A549 (cell line): ENCODE measurements around the gene KDM4B. TPM values are rescaled to one million over a fixed set of nuclear protein-coding genes. Genes with fewer than 3 reads are reported as not detected.

Experiments used
- ATAC-seq, 2 experiments: fragments of 200-7000 bp in 1 of 2; fragments of >200 bp in 1 of 2; cut with Nextera tagmentation in 1 of 2; cut with Tn5 transposase in 1 of 2; 3 replicates each; pipeline versions ENCODE4 v1.8.0 to v1.9.1; 2018 to 2020; ENCODE audit warnings: mild to moderate bottlenecking in 1 of 2, moderate library complexity in 1 of 2
- CTCF ChIA-PET: fragments of 300-600 bp; sonication (Branson Sonifier 250); formaldehyde crosslinking; extraction: SDS; loops from one replicate; lab custom pipeline; 2021; ENCODE audit warnings: antibody characterized with exemption, inconsistent platforms; lab: Yijun Ruan, JAX
- POLR2A ChIA-PET: fragments of 350-600 bp; formaldehyde crosslinking; extraction: SDS; loops from one replicate; lab custom pipeline; 2021; ENCODE audit warnings: antibody characterized with exemption, inconsistent platforms; lab: Yijun Ruan, JAX
- DNase-seq, 2 experiments: peaks; one replicate each; pipeline versions ENCODE4 v3.0.0 to v3.0.0-alpha.2; 2011 to 2016; ENCODE audit warnings: low read depth in 1 of 2, low spot score in 1 of 2
- FAIRE-seq: peaks from 2 replicates; lab custom pipeline; 2011; peaks lifted over from hg19 to GRCh38; lab: Jason Lieb, UNC
- H3K27ac ChIP-seq, 2 experiments: fragments of >200 bp; sonication (Bioruptor Twin); formaldehyde crosslinking; 3 replicates each; pipeline ENCODE4 v1.5.1; 2016 to 2017
- H3K4me1 ChIP-seq: fragments of >200 bp; sonication (Bioruptor Twin); formaldehyde crosslinking; 3 replicates; pipeline ENCODE4 v1.6.1; 2016
- H3K4me2 ChIP-seq: fragments of >200 bp; sonication (Bioruptor Twin); formaldehyde crosslinking; 3 replicates; pipeline ENCODE4 v1.6.1; 2016
- H3K4me3 ChIP-seq: fragments of >200 bp; sonication (Bioruptor Twin); formaldehyde crosslinking; 3 replicates; pipeline ENCODE4 v1.5.1; 2016
- H3K9me3 ChIP-seq: fragments of >200 bp; sonication (Bioruptor Twin); formaldehyde crosslinking; 3 replicates; pipeline ENCODE4 v1.6.1; 2016
- CBX2 ChIP-seq: fragments of 200-600 bp; sonication (generic); IDR thresholded peaks from 2 replicates; pipeline ENCODE4 v1.6.1; 2016; ENCODE audit warnings: low read depth, mild to moderate bottlenecking, borderline replicate concordance
- CEBPB ChIP-seq, 2 experiments: fragments of >200 bp in 1 of 2; sonication (Bioruptor Twin) in 1 of 2; formaldehyde crosslinking in 1 of 2; IDR thresholded peaks; 2 replicates each; pipeline ENCODE4 v1.6.1; 2012 to 2016
- ESRRA ChIP-seq: fragments of 150-350 bp; IDR thresholded peaks from 2 replicates; pipeline ENCODE4 v1.6.1; 2014; ENCODE audit warnings: mild to moderate bottlenecking, low read length, borderline replicate concordance
- FOSL2 ChIP-seq, 2 experiments: fragments of 450-650 bp in 1 of 2; fragments of >200 bp in 1 of 2; sonication (Bioruptor Twin) in 1 of 2; formaldehyde crosslinking; IDR thresholded peaks; 2 replicates each; pipeline versions ENCODE4 v1.5.0 to v1.6.1; 2016 to 2020; ENCODE audit warnings: mild to moderate bottlenecking in 1 of 2, moderate library complexity in 1 of 2
- GATA3 ChIP-seq: IDR thresholded peaks from 2 replicates; pipeline ENCODE4 v1.6.1; 2012; ENCODE audit warnings: borderline replicate concordance
- JUN ChIP-seq, 2 experiments: fragments of >200 bp; sonication (Bioruptor Twin); formaldehyde crosslinking; IDR thresholded peaks; 2 replicates in 1 of 2; 3 replicates in 1 of 2; pipeline ENCODE4 v1.6.1; 2016 to 2017
- JUNB ChIP-seq: fragments of >200 bp; sonication (Bioruptor Twin); formaldehyde crosslinking; IDR thresholded peaks from 2 replicates; pipeline ENCODE4 v1.6.1; 2016
- KDM1A ChIP-seq: fragments of 200-600 bp; sonication (generic); IDR thresholded peaks from 2 replicates; pipeline ENCODE4 v1.6.1; 2016; ENCODE audit warnings: low read depth, mild to moderate bottlenecking
- MAFK ChIP-seq: fragments of 450-650 bp; IDR thresholded peaks from 2 replicates; pipeline ENCODE4 v1.6.1; 2014; ENCODE audit not compliant: partially characterized antibody
- MAZ ChIP-seq: fragments of 150-350 bp; IDR thresholded peaks from 2 replicates; pipeline ENCODE4 v1.6.1; 2014; ENCODE audit warnings: antibody characterized with exemption, low read depth, low read length, borderline replicate concordance
- NPAS2 ChIP-seq: fragments of 250-450 bp; sonication (Bioruptor Pico); IDR thresholded peaks from 2 replicates; pipeline ENCODE4 v1.8.0; 2022; ENCODE audit warnings: mild to moderate bottlenecking, moderate library complexity, borderline replicate concordance
- NR3C1 ChIP-seq: fragments of >200 bp; sonication (Bioruptor Twin); formaldehyde crosslinking; IDR thresholded peaks from 3 replicates; pipeline ENCODE4 v1.6.1; 2017
- POLR2A ChIP-seq: IDR thresholded peaks from 2 replicates; pipeline ENCODE4 v1.6.1; 2012; ENCODE audit warnings: mild to moderate bottlenecking, low read length
- RAD21 ChIP-seq, 2 experiments: fragments of >200 bp in 1 of 2; sonication (Bioruptor Twin) in 1 of 2; formaldehyde crosslinking in 1 of 2; IDR thresholded peaks in 1 of 2; conservative IDR thresholded peaks in 1 of 2; 2 replicates in 1 of 2; 3 replicates in 1 of 2; pipeline ENCODE4 v1.6.1; 2012 to 2018; ENCODE audit warnings: inconsistent platforms in 1 of 2
- RNF2 ChIP-seq: fragments of 200-600 bp; sonication (generic); IDR thresholded peaks from 2 replicates; pipeline ENCODE4 v1.6.1; 2016; ENCODE audit warnings: low read depth, mild to moderate bottlenecking, antibody characterized with exemption, moderate library complexity, borderline replicate concordance
- SMC3 ChIP-seq: fragments of >200 bp; sonication (Bioruptor Twin); formaldehyde crosslinking; IDR thresholded peaks from 3 replicates; pipeline ENCODE4 v1.6.1; 2018; ENCODE audit warnings: inconsistent platforms
- SREBF2 ChIP-seq: fragments of 450-650 bp; IDR thresholded peaks from 2 replicates; pipeline ENCODE4 v1.6.1; 2014; ENCODE audit warnings: mild to moderate bottlenecking, moderate library complexity
- ZFP36 ChIP-seq: fragments of 450-650 bp; IDR thresholded peaks from 2 replicates; pipeline ENCODE4 v1.6.1; 2014; ENCODE audit warnings: borderline replicate concordance; ENCODE audit not compliant: partially characterized antibody
- ZSCAN20 ChIP-seq: fragments of 250-450 bp; sonication (Bioruptor Pico); IDR thresholded peaks from 2 replicates; pipeline ENCODE4 v1.8.0; 2022; ENCODE audit warnings: mild to moderate bottlenecking, moderate library complexity
- WGBS: methylation state at CpG from one replicate; pipeline ENCODE4 v1.1.6; 2017; ENCODE audit errors: missing lambda C conversion rate; 5-methylcytosine and 5-hydroxymethylcytosine counted together
- polyA plus RNA-seq, 4 experiments: library from polyadenylated mRNA; depleted of rRNA in 3 of 4; stranded (reverse); fragments of >200 nt; fragmentation: RNase III in 1 of 4; extraction: RNeasy Plus Mini Kit Qiagen cat#74134 plus additional on column Dnase treatment in 1 of 4; gene quantifications; 2 replicates in 3 of 4; 3 replicates in 1 of 4; pipeline ENCODE4 v1.2.3, GENCODE V29; 2011 to 2017
- TF ChIP-seq, protein P1 (sequence below): IDR thresholded peaks from 2 replicates; pipeline ENCODE4 v1.6.1; 2012
- TF ChIP-seq, protein P2 (sequence below): fragments of 150-350 bp; IDR thresholded peaks from 2 replicates; pipeline ENCODE4 v1.6.1; 2014; ENCODE audit warnings: low read depth, mild to moderate bottlenecking, low read length
- TF ChIP-seq, protein P3 (sequence below): fragments of >200 bp; sonication (Bioruptor Twin); formaldehyde crosslinking; IDR thresholded peaks from 2 replicates; pipeline ENCODE4 v1.6.1; 2016

Gene KDM4B
- polyA plus RNA-seq, 2 of the 4 experiments (the other 2 are of a cell fraction): 3.0 to 4.6 TPM

DNA sequence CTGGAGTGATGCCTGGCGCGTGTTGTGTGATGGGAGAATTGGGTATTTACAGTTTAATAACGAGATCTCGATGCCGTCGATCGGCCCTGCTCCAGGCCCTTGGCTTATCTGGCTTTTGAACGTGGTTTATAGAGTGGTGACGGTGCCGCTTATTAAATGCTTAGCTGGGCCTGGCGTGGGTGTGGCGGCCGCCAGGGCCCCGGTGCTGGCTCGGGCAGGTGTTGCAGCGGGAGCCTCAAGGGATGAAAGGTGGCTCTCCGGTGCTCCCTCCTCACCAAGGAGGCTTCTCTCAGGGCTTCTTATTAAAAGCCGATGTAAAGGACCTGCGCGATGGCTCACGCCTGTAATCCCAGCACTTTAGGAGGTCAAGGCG is 173.8 kb downstream of the KDM4B start (continued):
- TF ChIP-seq, protein P1, sequence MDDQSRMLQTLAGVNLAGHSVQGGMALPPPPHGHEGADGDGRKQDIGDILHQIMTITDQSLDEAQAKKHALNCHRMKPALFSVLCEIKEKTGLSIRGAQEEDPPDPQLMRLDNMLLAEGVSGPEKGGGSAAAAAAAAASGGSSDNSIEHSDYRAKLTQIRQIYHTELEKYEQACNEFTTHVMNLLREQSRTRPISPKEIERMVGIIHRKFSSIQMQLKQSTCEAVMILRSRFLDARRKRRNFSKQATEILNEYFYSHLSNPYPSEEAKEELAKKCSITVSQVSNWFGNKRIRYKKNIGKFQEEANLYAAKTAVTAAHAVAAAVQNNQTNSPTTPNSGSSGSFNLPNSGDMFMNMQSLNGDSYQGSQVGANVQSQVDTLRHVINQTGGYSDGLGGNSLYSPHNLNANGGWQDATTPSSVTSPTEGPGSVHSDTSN: no peak
- TF ChIP-seq GATA3 (no peak), SMC3 (no peak), ZFP36 (no peak)

DNA sequence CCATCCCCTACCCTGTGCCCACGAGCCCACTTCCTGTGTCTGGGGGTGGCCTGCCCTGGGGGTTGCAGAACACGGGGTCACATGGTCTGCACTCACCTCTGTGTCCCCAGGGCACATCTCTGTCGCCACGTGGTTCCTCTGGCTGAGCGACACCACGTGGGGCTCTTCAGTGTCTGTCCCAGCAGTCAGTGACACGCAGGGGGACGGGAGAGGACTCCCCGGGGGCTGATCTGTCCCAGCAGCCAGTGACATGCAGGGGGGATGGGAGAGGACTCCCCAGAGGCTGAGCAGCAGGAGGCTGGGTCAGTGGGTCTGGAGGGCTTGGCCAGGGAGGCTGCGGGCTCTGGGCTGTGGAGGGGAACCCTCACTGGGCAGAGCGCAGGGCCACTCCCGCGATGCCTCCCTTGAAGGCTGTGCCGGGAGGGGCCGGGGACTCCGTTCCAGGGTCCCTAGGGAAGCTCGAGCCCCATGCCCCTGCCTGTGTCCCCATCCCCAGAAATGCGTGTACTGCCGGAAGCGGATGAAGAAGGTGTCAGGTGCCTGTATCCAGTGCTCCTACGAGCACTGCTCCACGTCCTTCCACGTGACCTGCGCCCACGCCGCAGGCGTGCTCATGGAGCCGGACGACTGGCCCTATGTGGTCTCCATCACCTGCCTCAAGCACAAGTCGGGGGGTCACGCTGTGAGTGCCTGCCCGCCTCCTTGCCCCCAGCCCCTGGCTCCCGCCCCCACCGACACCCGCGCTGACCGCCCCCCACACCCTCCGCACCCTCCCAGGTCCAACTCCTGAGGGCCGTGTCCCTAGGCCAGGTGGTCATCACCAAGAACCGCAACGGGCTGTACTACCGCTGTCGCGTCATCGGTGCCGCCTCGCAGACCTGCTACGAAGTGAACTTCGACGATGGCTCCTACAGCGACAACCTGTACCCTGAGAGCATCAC is 174.8 kb downstream of the KDM4B start:
- TF ChIP-seq CEBPB (IDR thresholded peaks at IDR 0.05) (no peak), NPAS2 (no peak), JUN (IDR thresholded peaks at IDR 0.05) (no peak), ZSCAN20 (no peak), POLR2A (no peak), ESRRA (no peak), JUNB (no peak), MAZ (no peak), MAFK (no peak), NR3C1 (no peak), FOSL2 (IDR thresholded peaks at IDR 0.05) (no peak), FOSL2 (CRISPR knock-in tag; IDR thresholded peaks at IDR 0.05) (no peak), CBX2 (no peak), KDM1A (no peak), RAD21 (conservative IDR thresholded peaks at IDR 0.05 in 1 of 2, IDR thresholded peaks at IDR 0.05 in 1 of 2) (no peak), RNF2 (no peak), SREBF2 (no peak)
- TF ChIP-seq, protein P1: no peak
- TF ChIP-seq, protein P2, sequence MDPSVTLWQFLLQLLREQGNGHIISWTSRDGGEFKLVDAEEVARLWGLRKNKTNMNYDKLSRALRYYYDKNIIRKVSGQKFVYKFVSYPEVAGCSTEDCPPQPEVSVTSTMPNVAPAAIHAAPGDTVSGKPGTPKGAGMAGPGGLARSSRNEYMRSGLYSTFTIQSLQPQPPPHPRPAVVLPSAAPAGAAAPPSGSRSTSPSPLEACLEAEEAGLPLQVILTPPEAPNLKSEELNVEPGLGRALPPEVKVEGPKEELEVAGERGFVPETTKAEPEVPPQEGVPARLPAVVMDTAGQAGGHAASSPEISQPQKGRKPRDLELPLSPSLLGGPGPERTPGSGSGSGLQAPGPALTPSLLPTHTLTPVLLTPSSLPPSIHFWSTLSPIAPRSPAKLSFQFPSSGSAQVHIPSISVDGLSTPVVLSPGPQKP: no peak
- TF ChIP-seq, protein P3, sequence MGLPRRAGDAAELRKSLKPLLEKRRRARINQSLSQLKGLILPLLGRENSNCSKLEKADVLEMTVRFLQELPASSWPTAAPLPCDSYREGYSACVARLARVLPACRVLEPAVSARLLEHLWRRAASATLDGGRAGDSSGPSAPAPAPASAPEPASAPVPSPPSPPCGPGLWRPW: no peak
- Histone ChIP-seq H3K9me3 (no peaks in the 10 kb centered on the region), H3K27ac (no peak overlapping the region), H3K4me2 (no peak overlapping the region), H3K4me3 (no peak overlapping the region), H3K4me1 (no peaks in the 10 kb centered on the region)
- 93% methylated on average over 29 of the region's 51 CpGs for WGBS
- ATAC-seq (no peak), DNase-seq (no peak), FAIRE-seq (no peak)
- POLR2A ChIA-PET: no interaction called here
- CTCF ChIA-PET: interaction anchor here (1.2 kb wide), 1 partner anchor 25 kb away, joined by 3 read pairs; no protein-coding TSS in a partner anchor
